GM21515 (cell line): ENCODE data around the gene SLC8A1.

Experiments
- ATAC-seq: cut with Tn5 transposase; IDR thresholded peaks from one replicate; pipeline ENCODE4 v1.9.1; 2021; ENCODE audit not compliant: unreplicated experiment

SLC8A1 gene

GRCh38 chr2:40451918-40452605 is at the start of gene SLC8A1:
Gene SLC8A1 (minus strand): TSS chr2:40452090.
- no peak for ATAC-seq

- no peak for ATAC-seq
Observed at GRCh38 chr2:40499437-40499836, 47.5 kb upstream of the SLC8A1 start.

- no peak for ATAC-seq
Observed at GRCh38 chr2:40497251-40497859, 45.5 kb upstream of the SLC8A1 start.

GRCh38 chr2:40489678-40489960 is 37.7 kb upstream of the SLC8A1 start:
- ATAC-seq, result no peak

- ATAC-seq, result no peak
Observed at GRCh38 chr2:40488927-40489677, 37.2 kb upstream of the SLC8A1 start.

GRCh38 chr2:40488101-40488601 is 36.3 kb upstream of the SLC8A1 start:
- no peak for ATAC-seq

- ATAC-seq, result no peak
Observed at GRCh38 chr2:40487602-40488001, 35.7 kb upstream of the SLC8A1 start.

- no peak for ATAC-seq
Observed at GRCh38 chr2:40485854-40486253, 34.0 kb upstream of the SLC8A1 start.

GRCh38 chr2:40485318-40485717 is 33.4 kb upstream of the SLC8A1 start:
- ATAC-seq, result no peak

GRCh38 chr2:40483549-40484243 is 31.8 kb upstream of the SLC8A1 start:
- no peak for ATAC-seq

GRCh38 chr2:40480596-40480995 is 28.7 kb upstream of the SLC8A1 start:
- ATAC-seq, result no peak

GRCh38 chr2:40480073-40480472 is 28.2 kb upstream of the SLC8A1 start:
- ATAC-seq, result no peak

- no peak for ATAC-seq
Observed at GRCh38 chr2:40477361-40477760, 25.5 kb upstream of the SLC8A1 start.

- no peak for ATAC-seq
Observed at GRCh38 chr2:40476436-40476835, 24.5 kb upstream of the SLC8A1 start.

GRCh38 chr2:40474306-40474705 is 22.4 kb upstream of the SLC8A1 start:
- ATAC-seq, result no peak

GRCh38 chr2:40471866-40472265 is 20.0 kb upstream of the SLC8A1 start:
- ATAC-seq, result no peak

- ATAC-seq, result no peak
Observed at GRCh38 chr2:40470822-40471813, 19.2 kb upstream of the SLC8A1 start.

GRCh38 chr2:40466935-40467572 is 15.2 kb upstream of the SLC8A1 start:
- no peak for ATAC-seq

GRCh38 chr2:40466332-40466906 is 14.5 kb upstream of the SLC8A1 start:
- no peak for ATAC-seq

GRCh38 chr2:40463112-40463511 is 11.2 kb upstream of the SLC8A1 start:
- no peak for ATAC-seq
